ENCODE results near the gene TADA2A.

Gene TADA2A

GRCh38 chr17:37462492-37462891 is 55.8 kb downstream of the TADA2A start:
- Histone ChIP-seq H3K27me3 (ENCODE audit: insufficient read depth, low read length) (no peaks in the 10 kb centered on the region), H2AFZ (ENCODE audit: low read length) (no peak overlapping the region), H3K9ac (ENCODE audit: low read length) (no peak overlapping the region), H3F3A (ENCODE audit: insufficient read depth, low read length) (no peaks in the 10 kb centered on the region), H3K36me3 (ENCODE audit: insufficient read depth, low read length) (peaks cover 56% of the 10 kb centered on the region), H3K79me2 (ENCODE audit: insufficient read depth, low read length) (no peaks in the 10 kb centered on the region), H3K4me1 (ENCODE audit: insufficient read depth, low read length, severe bottlenecking) (no peaks in the 10 kb centered on the region), H3K4me2 (ENCODE audit: low read length) (no peak overlapping the region), H3K4me3 (ENCODE audit: low read depth, low read length, poor library complexity, severe bottlenecking) (no peak overlapping the region), H3K9me3 (ENCODE audit: low read length) (no peaks in the 10 kb centered on the region), H4K20me1 (ENCODE audit: insufficient read depth, low read length) (no peaks in the 10 kb centered on the region), H3K9me2 (ENCODE audit: low read depth, low read length) (no peaks in the 10 kb centered on the region), H3K27ac (ENCODE audit: low read depth, low read length, poor library complexity, severe bottlenecking) (no peak overlapping the region)
- TF ChIP-seq EZH2 (IDR thresholded peaks at IDR 0.05; ENCODE audit: borderline replicate concordance, low read length) (no peak), CTCF (IDR thresholded peaks at IDR 0.05; ENCODE audit: low read length) (no peak)

GRCh38 chr17:37463039-37463438 is 56.4 kb downstream of the TADA2A start:
- Histone ChIP-seq H3K79me2 (ENCODE audit: insufficient read depth, low read length) (no peaks in the 10 kb centered on the region), H3K36me3 (ENCODE audit: insufficient read depth, low read length) (peaks cover 61% of the 10 kb centered on the region), H3K4me1 (ENCODE audit: insufficient read depth, low read length, severe bottlenecking) (no peaks in the 10 kb centered on the region)

GRCh38 chr17:37465069-37465616 is 58.5 kb downstream of the TADA2A start:
- Histone ChIP-seq H3K27ac (ENCODE audit: low read depth, low read length, poor library complexity, severe bottlenecking) (no peak overlapping the region), H3K36me3 (ENCODE audit: insufficient read depth, low read length) (peaks cover 57% of the 10 kb centered on the region), H3K4me1 (ENCODE audit: insufficient read depth, low read length, severe bottlenecking) (no peaks in the 10 kb centered on the region), H3K4me3 (ENCODE audit: low read depth, low read length, poor library complexity, severe bottlenecking) (no peak overlapping the region), H3K9ac (ENCODE audit: low read length) (no peak overlapping the region), H3K9me3 (ENCODE audit: low read length) (no peaks in the 10 kb centered on the region), H3F3A (ENCODE audit: insufficient read depth, low read length) (no peaks in the 10 kb centered on the region), H3K9me2 (ENCODE audit: low read depth, low read length) (no peaks in the 10 kb centered on the region), H3K27me3 (ENCODE audit: insufficient read depth, low read length) (no peaks in the 10 kb centered on the region), H3K79me2 (ENCODE audit: insufficient read depth, low read length) (no peaks in the 10 kb centered on the region), H3K4me2 (ENCODE audit: low read length) (no peak overlapping the region), H2AFZ (ENCODE audit: low read length) (no peak overlapping the region), H4K20me1 (ENCODE audit: insufficient read depth, low read length) (no peaks in the 10 kb centered on the region)
- no peak for TF ChIP-seq EZH2 (IDR thresholded peaks at IDR 0.05; ENCODE audit: borderline replicate concordance, low read length)
- TF ChIP-seq CTCF (IDR thresholded peaks at IDR 0.05; ENCODE audit: low read length), result no peak

More at GRCh38 chr17:37463039-37463438, 56.4 kb downstream of the TADA2A start:
- H3F3A ChIP-seq (ENCODE audit: insufficient read depth, low read length), result no peaks in the 10 kb centered on the region
- H3K27me3 ChIP-seq (ENCODE audit: insufficient read depth, low read length), result no peaks in the 10 kb centered on the region
- TF ChIP-seq EZH2 (IDR thresholded peaks at IDR 0.05; ENCODE audit: borderline replicate concordance, low read length) (no peak), CTCF (IDR thresholded peaks at IDR 0.05; ENCODE audit: low read length) (no peak)
- no peak overlapping the region for H3K27ac ChIP-seq (ENCODE audit: low read depth, low read length, poor library complexity, severe bottlenecking)
- no peak overlapping the region for H3K4me3 ChIP-seq (ENCODE audit: low read depth, low read length, poor library complexity, severe bottlenecking)
- no peak overlapping the region for H3K4me2 ChIP-seq (ENCODE audit: low read length)
- H2AFZ ChIP-seq (ENCODE audit: low read length), result no peak overlapping the region
- no peaks in the 10 kb centered on the region for H3K9me2 ChIP-seq (ENCODE audit: low read depth, low read length)
- H3K9ac ChIP-seq (ENCODE audit: low read length), result no peak overlapping the region
- no peaks in the 10 kb centered on the region for H4K20me1 ChIP-seq (ENCODE audit: insufficient read depth, low read length)
- H3K9me3 ChIP-seq (ENCODE audit: low read length), result no peaks in the 10 kb centered on the region

All from OCI-LY1 (cell line).